ENCODE data around the gene CCSER1. TPM values are rescaled to one million over a fixed set of nuclear protein-coding genes. Genes with fewer than 3 reads are reported as not detected.

The CCSER1 gene
- total RNA-seq, 1 donor = 0.43 TPM

- no peak for DNase-seq (ENCODE audit: low read depth)
- H3K4me3 ChIP-seq (ENCODE audit: low read depth, low read length) = no peak overlapping the region
- TF ChIP-seq CTCF (IDR thresholded peaks at IDR 0.05; ENCODE audit: insufficient read depth, low read depth, low read length) = no peak
These were observed 1386.1 kb downstream of the CCSER1 start for GRCh38 chr4:91513326-91513725.

- no peak for TF ChIP-seq CTCF (IDR thresholded peaks at IDR 0.05; ENCODE audit: insufficient read depth, low read depth, low read length)
- H3K4me3 ChIP-seq (ENCODE audit: low read depth, low read length) = no peak overlapping the region
- no peak for DNase-seq (ENCODE audit: low read depth)
These were observed 1392.0 kb downstream of the CCSER1 start for GRCh38 chr4:91519155-91519554.

GRCh38 chr4:91525621-91526020 is 1398.4 kb downstream of the CCSER1 start:
- no peak overlapping the region for H3K4me3 ChIP-seq (ENCODE audit: low read depth, low read length)
- no peak for DNase-seq (ENCODE audit: low read depth)
- no peak for TF ChIP-seq CTCF (IDR thresholded peaks at IDR 0.05; ENCODE audit: insufficient read depth, low read depth, low read length)

GRCh38 chr4:91527056-91527455 is 1399.9 kb downstream of the CCSER1 start:
- TF ChIP-seq CTCF (IDR thresholded peaks at IDR 0.05; ENCODE audit: insufficient read depth, low read depth, low read length) = no peak
- DNase-seq (ENCODE audit: low read depth) = no peak
- H3K4me3 ChIP-seq (ENCODE audit: low read depth, low read length) = no peak overlapping the region

GRCh38 chr4:91567594-91567993 is 1440.4 kb downstream of the CCSER1 start:
- TF ChIP-seq CTCF (IDR thresholded peaks at IDR 0.05; ENCODE audit: insufficient read depth, low read depth, low read length) = no peak
- H3K4me3 ChIP-seq (ENCODE audit: low read depth, low read length) = no peak overlapping the region
- no peak for DNase-seq (ENCODE audit: low read depth)

- no peak for TF ChIP-seq CTCF (IDR thresholded peaks at IDR 0.05; ENCODE audit: insufficient read depth, low read depth, low read length)
- no peak for DNase-seq (ENCODE audit: low read depth)
- H3K4me3 ChIP-seq (ENCODE audit: low read depth, low read length) = no peak overlapping the region
These were observed 1450.7 kb downstream of the CCSER1 start for GRCh38 chr4:91577864-91578263.

- H3K4me3 ChIP-seq (ENCODE audit: low read depth, low read length) = no peak overlapping the region
- DNase-seq (ENCODE audit: low read depth) = no peak
- no peak for TF ChIP-seq CTCF (IDR thresholded peaks at IDR 0.05; ENCODE audit: insufficient read depth, low read depth, low read length)
These were observed 1463.1 kb downstream of the CCSER1 start for GRCh38 chr4:91590260-91590659.

Data from fibroblast of villous mesenchyme (primary cell).